Nephron (organoid): ENCODE results near the gene DENND6B.

Experiments used
- H3K27ac Mint-ChIP-seq, 3 experiments: 2 replicates each; pipeline ENCODE4 v1.8.0; 2020; ENCODE audit warnings: mixed read lengths in 3 of 3, mild to moderate bottlenecking in 2 of 3, moderate library complexity in 1 of 3
- H3K27me3 Mint-ChIP-seq: 2 replicates; pipeline ENCODE4 v1.8.0; 2021; ENCODE audit warnings: low read depth, mild to moderate bottlenecking, moderate library complexity, mixed read lengths
- H3K36me3 Mint-ChIP-seq: 2 replicates; pipeline ENCODE4 v1.8.0; 2020; ENCODE audit warnings: low read depth, mixed read lengths
- H3K4me1 Mint-ChIP-seq: 2 replicates; pipeline ENCODE4 v1.8.0; 2020; ENCODE audit warnings: mixed read lengths
- H3K4me3 Mint-ChIP-seq, 3 experiments: 2 replicates each; pipeline ENCODE4 v1.8.0; 2020; ENCODE audit warnings: mild to moderate bottlenecking in 3 of 3, mixed read lengths in 3 of 3, moderate library complexity in 2 of 3
- H3K9me3 Mint-ChIP-seq: 2 replicates; pipeline ENCODE4 v1.8.0; 2020; ENCODE audit warnings: mixed read lengths
- TF ChIP-seq, protein P1 (sequence below), 3 experiments: fragments of 200-600 bp; sonication (generic); IDR thresholded peaks; one replicate each; pipeline ENCODE4 v1.5.0; 2021; ENCODE audit warnings: antibody characterized with exemption in 3 of 3; ENCODE audit not compliant: unreplicated experiment in 3 of 3

DENND6B gene

DNA sequence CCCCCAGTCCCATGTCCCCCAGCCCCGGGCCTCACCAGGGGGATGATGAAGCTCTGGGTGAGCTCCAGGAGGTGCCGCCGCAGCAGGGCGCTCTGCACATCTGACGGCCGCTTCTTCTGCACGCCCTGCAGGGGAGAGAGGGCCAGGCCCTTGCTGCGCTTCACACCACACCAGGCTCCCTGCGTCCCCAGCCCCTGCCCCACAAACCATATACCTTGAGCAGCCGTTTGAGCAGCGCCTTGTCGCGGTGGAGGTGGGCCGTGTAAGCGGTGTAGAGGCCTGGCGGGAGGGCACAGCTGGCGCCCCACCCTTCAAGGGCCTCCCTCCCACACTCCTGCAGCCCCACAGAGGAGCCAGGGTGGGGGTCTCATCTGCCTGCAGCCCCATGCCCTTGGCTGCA is 13.2 kb downstream of the DENND6B start:
- H3K9me3 Mint-ChIP-seq = no peaks in the 10 kb centered on the region
- H3K4me3 Mint-ChIP-seq = no peak overlapping the region
- TF ChIP-seq, protein P1, sequence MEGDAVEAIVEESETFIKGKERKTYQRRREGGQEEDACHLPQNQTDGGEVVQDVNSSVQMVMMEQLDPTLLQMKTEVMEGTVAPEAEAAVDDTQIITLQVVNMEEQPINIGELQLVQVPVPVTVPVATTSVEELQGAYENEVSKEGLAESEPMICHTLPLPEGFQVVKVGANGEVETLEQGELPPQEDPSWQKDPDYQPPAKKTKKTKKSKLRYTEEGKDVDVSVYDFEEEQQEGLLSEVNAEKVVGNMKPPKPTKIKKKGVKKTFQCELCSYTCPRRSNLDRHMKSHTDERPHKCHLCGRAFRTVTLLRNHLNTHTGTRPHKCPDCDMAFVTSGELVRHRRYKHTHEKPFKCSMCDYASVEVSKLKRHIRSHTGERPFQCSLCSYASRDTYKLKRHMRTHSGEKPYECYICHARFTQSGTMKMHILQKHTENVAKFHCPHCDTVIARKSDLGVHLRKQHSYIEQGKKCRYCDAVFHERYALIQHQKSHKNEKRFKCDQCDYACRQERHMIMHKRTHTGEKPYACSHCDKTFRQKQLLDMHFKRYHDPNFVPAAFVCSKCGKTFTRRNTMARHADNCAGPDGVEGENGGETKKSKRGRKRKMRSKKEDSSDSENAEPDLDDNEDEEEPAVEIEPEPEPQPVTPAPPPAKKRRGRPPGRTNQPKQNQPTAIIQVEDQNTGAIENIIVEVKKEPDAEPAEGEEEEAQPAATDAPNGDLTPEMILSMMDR (IDR thresholded peaks at IDR 0.05; ENCODE audit: unreplicated experiment in 3 of 3) = no peak
- H3K27me3 Mint-ChIP-seq = peaks cover 6% of the 10 kb centered on the region
- no peak overlapping the region for H3K27ac Mint-ChIP-seq
- peaks cover 5% of the 10 kb centered on the region for H3K4me1 Mint-ChIP-seq
- H3K36me3 Mint-ChIP-seq = no peaks in the 10 kb centered on the region

DNA sequence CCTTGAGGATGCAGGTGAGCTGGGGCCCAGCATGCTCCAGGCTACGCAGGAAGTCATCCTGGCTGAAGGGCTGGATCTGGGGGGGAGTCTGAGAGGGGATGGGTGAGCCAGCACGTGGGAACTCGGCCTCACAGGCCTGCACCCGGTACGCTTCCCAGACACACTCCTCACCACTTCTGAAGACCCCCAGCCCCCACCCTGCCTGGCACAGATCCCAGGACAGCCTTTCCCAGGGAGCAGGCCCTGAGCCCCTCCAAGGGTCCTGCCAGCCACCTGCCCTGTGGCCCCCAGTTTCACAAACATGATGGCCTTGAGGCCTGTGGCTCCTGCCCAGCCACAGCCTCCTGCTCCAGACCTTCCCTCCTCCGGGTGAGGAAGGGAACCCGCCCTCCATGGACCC is 13.8 kb downstream of the DENND6B start:
- TF ChIP-seq, protein P1 (IDR thresholded peaks at IDR 0.05; ENCODE audit: unreplicated experiment in 3 of 3) = no peak
- Mint-ChIP-seq H3K27ac (no peak overlapping the region), H3K4me1 (peaks cover 7% of the 10 kb centered on the region), H3K9me3 (no peaks in the 10 kb centered on the region), H3K4me3 (no peak overlapping the region), H3K27me3 (peaks cover 6% of the 10 kb centered on the region), H3K36me3 (no peaks in the 10 kb centered on the region)

DNA sequence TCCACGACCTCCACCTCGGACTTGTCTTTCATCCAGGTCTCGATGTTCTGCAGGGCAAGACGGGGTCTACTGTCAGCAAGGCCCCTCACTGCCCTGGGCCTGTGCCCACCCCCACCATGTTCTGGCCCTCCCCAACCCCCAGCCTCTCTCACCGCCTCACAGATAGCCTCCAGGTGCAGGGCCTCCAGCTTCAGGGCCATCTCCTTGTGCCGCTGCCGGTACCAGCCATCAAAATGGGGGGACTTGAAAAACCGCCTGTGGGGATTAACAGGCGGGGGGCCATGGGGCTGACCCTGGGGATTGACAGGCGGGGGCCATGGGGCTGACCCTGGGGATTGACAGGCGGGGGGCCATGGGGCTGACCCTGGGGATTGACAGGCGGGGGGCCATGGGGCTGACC is 14.4 kb downstream of the DENND6B start:
- H3K9me3 Mint-ChIP-seq = no peaks in the 10 kb centered on the region
- H3K27ac Mint-ChIP-seq = no peak overlapping the region
- peaks cover 6% of the 10 kb centered on the region for H3K27me3 Mint-ChIP-seq
- no peaks in the 10 kb centered on the region for H3K36me3 Mint-ChIP-seq
- peaks cover 7% of the 10 kb centered on the region for H3K4me1 Mint-ChIP-seq
- TF ChIP-seq, protein P1 (IDR thresholded peaks at IDR 0.05; ENCODE audit: unreplicated experiment in 3 of 3) = no peak
- no peak overlapping the region for H3K4me3 Mint-ChIP-seq

DNA sequence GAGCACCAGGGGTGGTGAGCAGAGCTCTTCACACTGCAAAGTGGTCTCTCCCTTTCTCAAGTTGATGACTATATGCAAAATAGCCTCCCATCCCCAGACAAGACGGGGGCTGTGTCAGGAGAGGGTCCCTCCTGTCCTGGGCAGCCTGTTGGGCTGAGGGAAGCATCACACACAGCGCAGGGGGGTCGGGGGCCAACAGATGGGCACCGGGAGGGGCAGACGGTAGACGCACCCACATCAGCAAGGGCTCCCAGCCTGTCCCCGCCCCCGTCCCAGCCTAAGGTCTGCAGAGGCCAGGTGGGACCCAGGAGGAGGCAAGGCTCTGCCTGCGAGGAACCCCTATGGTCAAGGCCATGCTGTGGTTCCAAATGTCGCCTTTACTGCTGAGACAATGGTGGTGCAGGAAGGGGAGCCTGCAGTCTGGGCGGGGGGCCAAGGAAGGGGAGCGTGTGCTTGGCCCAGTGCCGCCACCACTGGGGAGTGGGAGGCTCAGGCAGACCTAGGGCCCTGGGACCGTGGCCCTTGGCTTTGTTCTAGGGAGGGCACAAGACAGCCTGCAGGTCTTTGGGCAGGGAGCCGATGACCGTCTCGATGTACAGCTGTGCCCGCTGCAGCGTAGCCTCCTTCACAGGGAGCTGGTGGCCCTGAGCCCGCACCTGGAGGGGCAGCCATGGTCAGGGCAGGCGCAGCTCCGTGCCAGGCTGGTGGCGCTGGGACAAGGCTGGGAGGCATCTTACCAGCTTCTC is 15.0 kb downstream of the DENND6B start:
- Mint-ChIP-seq H3K27me3 (peaks cover 6% of the 10 kb centered on the region), H3K27ac (no peak overlapping the region), H3K36me3 (no peaks in the 10 kb centered on the region), H3K4me1 (peaks cover 7% of the 10 kb centered on the region), H3K9me3 (no peaks in the 10 kb centered on the region), H3K4me3 (no peak overlapping the region)
- TF ChIP-seq, protein P1 (IDR thresholded peaks at IDR 0.05; ENCODE audit: unreplicated experiment in 3 of 3) = no peak

DNA sequence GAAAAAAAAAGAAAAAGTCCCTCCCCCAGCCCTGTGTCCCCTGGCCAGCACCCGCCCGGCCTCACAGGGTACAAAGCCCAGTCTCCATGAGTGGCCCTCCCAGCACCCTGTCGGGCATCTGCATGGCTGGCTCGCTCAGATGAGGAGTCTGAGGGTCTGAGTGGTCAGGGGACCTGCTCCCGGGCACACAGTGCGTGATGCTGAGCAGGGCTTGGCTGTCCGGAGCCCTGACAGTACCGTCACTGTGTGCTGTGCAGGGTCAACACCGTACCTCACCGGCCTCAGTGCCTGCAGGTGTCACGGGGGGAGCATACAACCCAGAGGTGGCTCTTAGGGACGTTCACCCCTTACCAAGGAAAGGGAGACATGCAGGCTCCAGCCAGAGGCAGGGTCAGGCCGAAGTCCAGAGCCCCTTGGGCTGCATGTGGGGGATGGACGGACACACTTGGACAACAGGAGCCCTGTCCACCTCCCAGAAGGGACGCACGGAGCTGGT is 15.8 kb downstream of the DENND6B start:
- H3K27ac Mint-ChIP-seq = peak overlapping the region in 1 of 3 experiments; percentile 45
- H3K9me3 Mint-ChIP-seq = no peaks in the 10 kb centered on the region
- H3K4me3 Mint-ChIP-seq = no peak overlapping the region
- H3K36me3 Mint-ChIP-seq = no peaks in the 10 kb centered on the region
- H3K27me3 Mint-ChIP-seq = peaks cover 6% of the 10 kb centered on the region
- TF ChIP-seq, protein P1 (IDR thresholded peaks at IDR 0.05; ENCODE audit: unreplicated experiment in 3 of 3) = no peak
- peaks cover 8% of the 10 kb centered on the region for H3K4me1 Mint-ChIP-seq
